Smooth muscle cell (in vitro differentiated cells): ENCODE measurements around the gene PIK3CD. TPM values are rescaled to one million over a fixed set of nuclear protein-coding genes. Genes with fewer than 3 reads are reported as not detected.

Experiments used
- DNase-seq: peaks from one replicate; lab custom pipeline; 2025; ENCODE audit not compliant: unreplicated experiment; lab: John Stamatoyannopoulos, UW
- H2AFZ ChIP-seq: fragments of 200-600 bp; sonication (generic); 2 replicates; pipeline ENCODE4 v1.6.0; 2016; ENCODE audit warnings: antibody characterized with exemption, low read depth, mild to moderate bottlenecking
- H3F3A ChIP-seq: fragments of 200-600 bp; sonication (generic); 2 replicates; pipeline ENCODE4 v1.6.0; 2017; ENCODE audit warnings: antibody characterized with exemption, low read depth
- H3K27ac ChIP-seq: fragments of 200-600 bp; sonication (generic); 2 replicates; pipeline ENCODE4 v1.5.1; 2016; ENCODE audit warnings: low read depth, mild to moderate bottlenecking
- H3K27me3 ChIP-seq: fragments of 200-600 bp; sonication (generic); 2 replicates; pipeline ENCODE4 v1.6.1; 2016; ENCODE audit warnings: low read depth, mild to moderate bottlenecking
- H3K36me3 ChIP-seq: fragments of 200-600 bp; sonication (generic); 2 replicates; pipeline ENCODE4 v1.5.1; 2016; ENCODE audit warnings: low read depth
- H3K4me1 ChIP-seq: fragments of 200-600 bp; sonication (generic); 2 replicates; pipeline ENCODE4 v1.5.1; 2016; ENCODE audit warnings: low read depth
- H3K4me2 ChIP-seq: fragments of 200-600 bp; sonication (generic); 2 replicates; pipeline ENCODE4 v1.6.0; 2016; ENCODE audit warnings: mild to moderate bottlenecking
- H3K4me3 ChIP-seq: fragments of 200-600 bp; sonication (generic); 2 replicates; pipeline ENCODE4 v1.5.1; 2016; ENCODE audit warnings: mild to moderate bottlenecking
- H3K79me2 ChIP-seq: fragments of 200-600 bp; sonication (generic); 2 replicates; pipeline ENCODE4 v1.6.0; 2016; ENCODE audit warnings: low read depth, mild to moderate bottlenecking
- H3K9ac ChIP-seq: fragments of 200-600 bp; sonication (generic); 2 replicates; pipeline ENCODE4 v1.6.0; 2016; ENCODE audit warnings: low read depth
- H3K9me3 ChIP-seq: fragments of 200-600 bp; sonication (generic); replicated peaks from 2 replicates; pipeline ENCODE4 v1.5.1; 2016; ENCODE audit warnings: low read depth
- H4K20me1 ChIP-seq: fragments of 200-600 bp; sonication (generic); 2 replicates; pipeline ENCODE4 v1.6.0; 2016; ENCODE audit warnings: low read depth
- CTCF ChIP-seq: fragments of 200-600 bp; sonication (generic); IDR thresholded peaks from 2 replicates; pipeline ENCODE4 v1.5.1; 2017; ENCODE audit warnings: borderline replicate concordance, mild to moderate bottlenecking, antibody characterized with exemption; ENCODE audit not compliant: insufficient read depth, poor library complexity, severe bottlenecking
- WGBS: methylation state at CpG from one replicate; pipeline ENCODE4 v1.1.7; 2016; ENCODE audit warnings: low lambda C conversion rate; 5-methylcytosine and 5-hydroxymethylcytosine counted together
- polyA plus RNA-seq: library from polyadenylated mRNA; unstranded; fragments of >200 nt; fragmentation: Nextera tagmentation; extraction: Ambion mirVana; gene quantifications from 2 replicates; pipeline ENCODE4 v1.2.1, GENCODE V29; 2016
- total RNA-seq: library from RNA; depleted of rRNA; stranded (reverse); fragments of >200 nt; gene quantifications from 2 replicates; pipeline ENCODE4 v1.2.3, GENCODE V29; 2014

The PIK3CD gene
- total and polyA plus RNA-seq, 2 experiments from 2014 or later = 3.9 to 4.1 TPM

DNA sequence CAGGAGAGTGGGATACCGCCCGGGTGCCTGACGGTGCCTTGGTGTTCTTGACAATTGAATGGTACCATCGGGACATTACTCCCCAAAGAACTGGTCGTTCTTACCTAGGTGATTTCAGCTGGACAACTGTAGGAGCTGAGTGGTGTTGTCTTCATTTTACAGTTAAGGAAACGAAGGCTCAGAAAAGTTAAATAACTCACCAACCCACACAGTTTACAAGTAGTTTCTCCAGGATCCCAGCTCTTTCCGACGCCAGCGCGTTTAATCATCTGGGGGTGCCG lies 1.6 kb downstream of the PIK3CD start:
- Histone ChIP-seq H2AFZ (no peak overlapping the region), H3K4me1 (peaks cover 7% of the 10 kb centered on the region), H3K27me3 (peaks cover 55% of the 10 kb centered on the region), H3K9ac (no peak overlapping the region), H3K4me2 (no peak overlapping the region), H3K9me3 (no peaks in the 10 kb centered on the region), H3K4me3 (no peak overlapping the region), H3K27ac (no peak overlapping the region), H3K36me3 (no peaks in the 10 kb centered on the region), H3K79me2 (no peaks in the 10 kb centered on the region), H4K20me1 (no peaks in the 10 kb centered on the region), H3F3A (no peaks in the 10 kb centered on the region)
- DNase-seq = no peak
- 68% methylated on average over 11 of the region's 11 CpGs for WGBS
- TF ChIP-seq CTCF = no peak

GRCh38 chr1:9653491-9654050 lies 2.0 kb downstream of the PIK3CD start:
- TF ChIP-seq CTCF = no peak
- no peaks in the 10 kb centered on the region for H4K20me1 ChIP-seq
- H2AFZ ChIP-seq = no peak overlapping the region
- no peaks in the 10 kb centered on the region for H3K79me2 ChIP-seq
- no peak for DNase-seq
- no peaks in the 10 kb centered on the region for H3K36me3 ChIP-seq
- H3K27me3 ChIP-seq = peaks cover 54% of the 10 kb centered on the region
- H3K4me1 ChIP-seq = peaks cover 7% of the 10 kb centered on the region
- no peak overlapping the region for H3K4me3 ChIP-seq
- H3F3A ChIP-seq = no peaks in the 10 kb centered on the region
- no peak overlapping the region for H3K4me2 ChIP-seq
- no peaks in the 10 kb centered on the region for H3K9me3 ChIP-seq
- no peak overlapping the region for H3K27ac ChIP-seq
- WGBS = 73% methylated on average over 10 of the region's 10 CpGs
- H3K9ac ChIP-seq = no peak overlapping the region

- Histone ChIP-seq H2AFZ (no peak overlapping the region), H3K36me3 (no peaks in the 10 kb centered on the region), H3K79me2 (no peaks in the 10 kb centered on the region), H3K9me3 (no peaks in the 10 kb centered on the region), H3K27ac (no peak overlapping the region), H3K27me3 (peaks cover 51% of the 10 kb centered on the region), H3K9ac (no peak overlapping the region), H3F3A (no peaks in the 10 kb centered on the region), H4K20me1 (no peaks in the 10 kb centered on the region), H3K4me3 (no peak overlapping the region), H3K4me1 (peaks cover 7% of the 10 kb centered on the region), H3K4me2 (no peak overlapping the region)
- DNase-seq = no peak
- no peak for TF ChIP-seq CTCF
- 94% methylated on average over 25 of the region's 25 CpGs for WGBS
Observed at GRCh38 chr1:9654051-9654833, 2.7 kb downstream of the PIK3CD start.
